ENCODE results near the gene HYLS1.

HYLS1 gene

DNA sequence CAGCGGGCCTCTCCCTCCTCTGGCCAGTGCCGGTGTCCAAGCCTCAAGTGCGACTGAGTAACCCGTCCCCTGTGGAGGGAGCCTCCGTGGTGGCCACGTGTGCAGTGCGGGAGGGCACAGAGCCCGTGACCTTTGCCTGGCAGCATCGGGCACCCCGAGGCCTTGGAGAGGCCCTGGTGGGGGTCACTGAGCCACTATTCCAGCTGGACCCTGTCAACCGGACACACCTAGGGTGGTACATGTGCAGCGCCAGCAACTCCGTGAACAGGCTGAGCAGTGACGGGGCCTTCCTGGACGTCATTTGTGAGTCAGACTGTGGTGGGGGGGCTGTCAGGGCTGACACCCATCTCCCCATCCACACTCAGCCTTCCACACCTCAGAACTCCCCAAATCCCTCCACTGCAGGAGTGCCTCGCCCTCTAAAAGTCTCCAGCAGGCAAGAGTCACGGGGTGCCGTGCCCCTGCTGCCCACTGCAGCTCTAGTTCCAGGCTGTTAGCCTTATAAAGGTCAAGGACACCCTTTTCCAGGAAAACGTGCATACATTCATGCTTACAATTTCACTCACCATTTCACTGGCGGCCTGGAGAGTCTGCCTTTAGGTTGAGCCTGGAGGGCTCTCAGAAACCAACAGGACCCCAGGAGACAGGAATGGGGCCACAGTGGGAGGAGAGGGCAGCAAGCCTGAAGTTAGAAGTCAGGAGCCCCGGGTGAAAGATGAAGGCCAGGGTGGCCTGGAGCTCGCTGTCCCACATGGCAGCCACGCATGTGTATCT is 61.0 kb downstream of the HYLS1 start:
- H3K4me3 ChIP-seq (ENCODE audit: low read depth, low read length) = no peak overlapping the region

- no peak overlapping the region for H3K4me3 ChIP-seq (ENCODE audit: low read depth, low read length)
Observed at GRCh38 chr11:125949271-125950177, 62.1 kb downstream of the HYLS1 start.

DNA sequence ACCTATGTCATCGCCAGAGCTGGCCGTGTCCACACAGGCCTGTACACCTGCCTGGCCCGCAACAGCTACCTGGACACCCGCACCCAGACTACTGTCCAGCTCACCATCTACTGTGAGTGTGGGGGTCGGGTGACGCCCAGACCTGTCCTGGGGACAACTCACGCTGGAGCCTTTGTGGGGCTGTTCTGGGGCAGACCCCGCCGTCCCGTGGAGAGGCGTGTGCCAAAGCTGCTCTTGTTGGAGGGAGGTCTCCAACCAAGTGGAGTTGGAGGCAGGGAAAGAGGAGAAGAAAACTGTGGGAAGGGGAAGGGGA is 62.7 kb downstream of the HYLS1 start:
- no peak overlapping the region for H3K4me3 ChIP-seq (ENCODE audit: low read depth, low read length)
